HepG2 (cell line): ENCODE results near the gene RAB30. TPM values are rescaled to one million over a fixed set of nuclear protein-coding genes. Genes with fewer than 3 reads are reported as not detected.

Experiments used
- EED ChIP-seq: sonication (generic); formaldehyde crosslinking; IDR thresholded peaks from 2 replicates; pipeline ENCODE4 v1.5.0; 2020; ENCODE audit warnings: mild to moderate bottlenecking, missing genetic modification reagents
- ISL2 ChIP-seq: sonication (generic); formaldehyde crosslinking; IDR thresholded peaks from 2 replicates; pipeline ENCODE4 v1.5.0; 2020; ENCODE audit warnings: missing genetic modification reagents
- NR2F2 ChIP-seq: IDR thresholded peaks from 2 replicates; pipeline ENCODE4 v1.6.1; 2012; ENCODE audit warnings: low read depth, inconsistent platforms, borderline replicate concordance
- NR2F6 ChIP-seq, 2 experiments: IDR thresholded peaks; 2 replicates each; pipeline ENCODE4 v1.6.1; 2016; ENCODE audit warnings: antibody characterized with exemption in 1 of 2, mild to moderate bottlenecking in 1 of 2
- TBP ChIP-seq: sonication (generic); formaldehyde crosslinking; IDR thresholded peaks from 2 replicates; pipeline ENCODE4 v1.5.0; 2020; ENCODE audit warnings: missing genetic modification reagents
- ZNF292 ChIP-seq: sonication (generic); formaldehyde crosslinking; IDR thresholded peaks from 2 replicates; pipeline ENCODE4 v1.8.1; 2022; ENCODE audit warnings: mild to moderate bottlenecking, low read depth, missing genetic modification reagents, borderline replicate concordance
- ZNF318 ChIP-seq: sonication (generic); formaldehyde crosslinking; IDR thresholded peaks from 2 replicates; pipeline ENCODE4 v1.4.0; 2020; ENCODE audit warnings: mild to moderate bottlenecking, missing genetic modification reagents
- ZNF326 ChIP-seq: sonication (generic); formaldehyde crosslinking; IDR thresholded peaks from 2 replicates; pipeline ENCODE4 v1.4.0; 2020; ENCODE audit warnings: missing genetic modification reagents, borderline replicate concordance
- ZNF407 ChIP-seq: sonication (generic); formaldehyde crosslinking; IDR thresholded peaks from one replicate; pipeline ENCODE4 v1.5.1; 2020; ENCODE audit warnings: mild to moderate bottlenecking, missing genetic modification reagents; ENCODE audit errors: not compliant biosample characterization
- ZNF501 ChIP-seq: sonication (generic); formaldehyde crosslinking; IDR thresholded peaks from 2 replicates; pipeline ENCODE4 v1.5.1; 2020; ENCODE audit warnings: mild to moderate bottlenecking, moderate library complexity, missing genetic modification reagents
- ZNF512 ChIP-seq: sonication (generic); formaldehyde crosslinking; IDR thresholded peaks from 2 replicates; pipeline ENCODE4 v1.4.0; 2020; ENCODE audit warnings: mild to moderate bottlenecking, missing genetic modification reagents
- ZNF713 ChIP-seq: sonication (generic); formaldehyde crosslinking; IDR thresholded peaks from 2 replicates; pipeline ENCODE4 v1.4.0; 2020; ENCODE audit warnings: mild to moderate bottlenecking, missing genetic modification reagents
- polyA plus RNA-seq, 8 experiments: library from polyadenylated mRNA; depleted of rRNA in 3 of 8; stranded (reverse) in 7 of 8; unstranded in 1 of 8; fragments of >200 nt; fragmentation: Illumina TruSeq in 4 of 8; extraction: Trizol in 4 of 8; gene quantifications; 2 replicates each; pipeline versions ENCODE4 v1.2.1 to v1.2.3, GENCODE V29; 2011 to 2016; ENCODE audit warnings: low read depth in 4 of 8, missing spikeins in 1 of 8, mixed read lengths in 1 of 8; ENCODE audit not compliant: insufficient read depth in 1 of 8
- total RNA-seq, 5 experiments: library from RNA; depleted of rRNA; stranded (reverse); fragments of >200 nt; fragmentation: Illumina TruSeq; extraction: Trizol; gene quantifications; 2 replicates each; pipeline ENCODE4 v1.2.3, GENCODE V29; 2016; ENCODE audit warnings: low read depth in 1 of 5

Gene RAB30
- total and polyA plus RNA-seq, 2 of the 13 experiments (the other 11 are each of a cell fraction or from before 2014, with no cell fraction given) = 3.7 to 5.0 TPM

GRCh38 chr11:83025267-83025704 is 46.4 kb downstream of the RAB30 start (continued):
- TF ChIP-seq EED (no peak), ZNF292 (CRISPR knock-in tag) (peak; percentile 57; the same call in 1 of the 2 replicates), ZNF407 (CRISPR knock-in tag) (no peak), ZNF512 (CRISPR knock-in tag) (no peak), TBP (CRISPR knock-in tag) (no peak), ZNF326 (CRISPR knock-in tag) (no peak), NR2F2 (peak; percentile 60), ZNF501 (CRISPR knock-in tag) (no peak), ISL2 (CRISPR knock-in tag) (no peak), ZNF318 (no peak), NR2F6 (IDR thresholded peaks at IDR 0.05) (peak; percentile 52; the same call in 1 of the 2 replicates), NR2F6 (CRISPR knock-in tag; IDR thresholded peaks at IDR 0.05) (peak; percentile 59), ZNF713 (CRISPR knock-in tag) (no peak)
